GM23248 (cell line): ENCODE measurements around the gene OPCML.

ENCODE experiments used
- EZH2 ChIP-seq: fragments of 200-600 bp; sonication (generic); IDR thresholded peaks from 2 replicates; pipeline ENCODE4 v1.6.1; 2018; ENCODE audit warnings: antibody characterized with exemption, mild to moderate bottlenecking; ENCODE audit not compliant: insufficient read depth, poor library complexity, severe bottlenecking
- EZH2phosphoT487 ChIP-seq: fragments of 200-600 bp; sonication (generic); IDR thresholded peaks from 2 replicates; pipeline ENCODE4 v1.6.1; 2018; ENCODE audit warnings: antibody characterized with exemption, moderate library complexity, mild to moderate bottlenecking, low read depth; ENCODE audit not compliant: insufficient read depth

DNA sequence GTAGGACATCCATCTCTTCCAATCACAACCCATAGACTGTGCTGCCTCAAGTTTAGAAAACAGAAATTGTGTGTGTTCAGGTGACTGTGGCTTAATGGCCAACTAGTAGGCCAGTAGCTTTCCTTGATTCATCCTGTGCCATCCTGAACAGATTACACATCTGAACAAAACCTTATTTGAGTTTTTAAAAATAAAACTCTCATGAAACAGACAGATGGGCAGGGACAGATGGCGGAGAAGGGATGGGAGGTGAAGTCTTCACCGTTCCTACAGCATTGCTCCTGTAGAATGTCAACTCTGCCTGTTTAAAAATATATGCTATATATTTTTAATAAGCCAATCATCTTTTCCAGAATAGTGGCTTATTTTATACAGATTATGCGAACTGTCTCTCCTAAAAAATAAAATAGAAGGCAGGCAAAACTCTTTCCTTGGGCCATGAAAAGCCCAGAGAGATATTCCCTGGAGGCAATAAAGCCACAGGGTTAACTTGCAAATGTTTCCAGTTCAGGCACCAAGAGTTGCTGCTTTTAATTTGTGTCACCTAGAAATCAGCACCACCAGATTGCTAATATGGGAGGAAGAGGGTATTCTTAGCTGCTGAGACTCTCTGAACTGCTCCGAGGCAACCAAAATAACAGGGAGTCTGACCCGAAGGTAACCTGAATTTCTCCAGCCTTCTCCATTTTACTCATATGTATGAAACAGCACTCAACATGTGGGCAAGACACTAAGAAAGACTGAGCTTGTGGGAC, 861.2 kb downstream of the OPCML start:
- TF ChIP-seq EZH2: no peak
- no peak for TF ChIP-seq EZH2phosphoT487
